Activated naive CD4-positive, alpha-beta T cell treated with Interleukin-2 at 50 U/mL for 16 hours (primary cell): ENCODE measurements around the gene ANKRD42.
"Not testable (repeated sequence)": the region's sequence is repeated elsewhere in the genome, so short reads cannot be mapped to it uniquely, and the experiment has no call there.

Experiments
- DNase-seq: peaks from one replicate; pipeline ENCODE4 v3.0.0-alpha.2; 2020

The ANKRD42 gene

GRCh38 chr11:83249445-83249844, 55.9 kb downstream of the ANKRD42 start:
- no peak for DNase-seq

GRCh38 chr11:83249972-83250593, 56.6 kb downstream of the ANKRD42 start:
- no peak for DNase-seq

GRCh38 chr11:83252266-83252665, 58.8 kb downstream of the ANKRD42 start:
- no peak for DNase-seq

- DNase-seq, result no peak
Observed at GRCh38 chr11:83252941-83253340, 59.4 kb downstream of the ANKRD42 start.

- no peak for DNase-seq
Observed at GRCh38 chr11:83255366-83255765, 61.9 kb downstream of the ANKRD42 start.

GRCh38 chr11:83256602-83257340, 63.3 kb downstream of the ANKRD42 start:
- DNase-seq, result no peak

GRCh38 chr11:83257761-83258168, 64.3 kb downstream of the ANKRD42 start:
- DNase-seq, result no peak

GRCh38 chr11:83259559-83259958, 66.0 kb downstream of the ANKRD42 start:
- no peak for DNase-seq

- DNase-seq, result no peak
Observed at GRCh38 chr11:83265331-83265730, 71.8 kb downstream of the ANKRD42 start.

GRCh38 chr11:83269080-83269479, 75.6 kb downstream of the ANKRD42 start:
- not testable (repeated sequence) for DNase-seq

GRCh38 chr11:83271734-83272133, 78.2 kb downstream of the ANKRD42 start:
- DNase-seq, result not testable (repeated sequence)

- no peak for DNase-seq
Observed at GRCh38 chr11:83272627-83273026, 79.1 kb downstream of the ANKRD42 start.

- DNase-seq, result no peak
Observed at GRCh38 chr11:83275888-83276641, 82.6 kb downstream of the ANKRD42 start.

GRCh38 chr11:83278351-83278750, 84.8 kb downstream of the ANKRD42 start:
- DNase-seq, result no peak

- no peak for DNase-seq
Observed at GRCh38 chr11:83280256-83280655, 86.7 kb downstream of the ANKRD42 start.

- DNase-seq, result no peak
Observed at GRCh38 chr11:83282084-83282716, 88.7 kb downstream of the ANKRD42 start.

GRCh38 chr11:83284501-83285150, 91.1 kb downstream of the ANKRD42 start:
- DNase-seq, result no peak

GRCh38 chr11:83285151-83285770, 91.7 kb downstream of the ANKRD42 start:
- DNase-seq, result no peak

GRCh38 chr11:83285771-83286528, 92.4 kb downstream of the ANKRD42 start, which contains the start of gene CCDC90B:
CCDC90B (minus strand) TSS chr11:83286367; CDS start chr11:83285972, 395 bp downstream.
- peak; percentile 94 for DNase-seq

GRCh38 chr11:83287631-83288030, 94.1 kb downstream of the ANKRD42 start:
- no peak for DNase-seq

- DNase-seq, result no peak
Observed at GRCh38 chr11:83292709-83293456, 99.4 kb downstream of the ANKRD42 start.
